K562 (cell line): ENCODE measurements around the gene GALNT18. TPM values are rescaled to one million over a fixed set of nuclear protein-coding genes. Genes with fewer than 3 reads are reported as not detected.

Experiments
- HDAC2 ChIP-seq: fragments of 450-650 bp; IDR thresholded peaks from 2 replicates; pipeline ENCODE4 v1.6.1; 2016; ENCODE audit warnings: mild to moderate bottlenecking
- IRF2 ChIP-seq: sonication (generic); formaldehyde crosslinking; IDR thresholded peaks from 2 replicates; pipeline ENCODE4 v1.8.1; 2022; ENCODE audit warnings: mild to moderate bottlenecking, missing genetic modification reagents
- MXI1 ChIP-seq: IDR thresholded peaks from 2 replicates; pipeline ENCODE4 v1.6.1; 2011; ENCODE audit warnings: low read depth, mild to moderate bottlenecking, improper control_type of control experiment, low read length
- NRF1 ChIP-seq, 2 experiments: fragments of 450-650 bp; IDR thresholded peaks in 1 of 2; conservative IDR thresholded peaks in 1 of 2; 2 replicates each; pipeline ENCODE4 v1.6.1; 2014; ENCODE audit warnings: mild to moderate bottlenecking in 2 of 2
- SP1 ChIP-seq: sonication (generic); formaldehyde crosslinking; IDR thresholded peaks from 2 replicates; pipeline ENCODE4 v1.8.1; 2022; ENCODE audit warnings: mild to moderate bottlenecking, missing genetic modification reagents
- TCF3 ChIP-seq: sonication (generic); formaldehyde crosslinking; IDR thresholded peaks from 2 replicates; pipeline ENCODE4 v1.4.0; 2020; ENCODE audit warnings: mild to moderate bottlenecking, missing genetic modification reagents
- XRCC5 ChIP-seq: fragments of 200-400 bp; formaldehyde crosslinking; IDR thresholded peaks from 2 replicates; pipeline ENCODE4 v1.6.1; 2017; ENCODE audit warnings: low read depth, mild to moderate bottlenecking, low read length
- ZNF143 ChIP-seq: sonication (generic); formaldehyde crosslinking; IDR thresholded peaks from 2 replicates; pipeline ENCODE4 v1.9.0; 2022; ENCODE audit warnings: mild to moderate bottlenecking, missing genetic modification reagents
- ZNF408 ChIP-seq: fragments of 250-450 bp; sonication (Bioruptor Pico); IDR thresholded peaks from 2 replicates; pipeline ENCODE4 v1.4.0; 2020; ENCODE audit warnings: low read depth, mild to moderate bottlenecking, moderate library complexity
- polyA plus RNA-seq, 8 experiments: library from polyadenylated mRNA; depleted of rRNA in 4 of 8; stranded (reverse) in 5 of 8; unstranded in 3 of 8; fragments of >200 nt; fragmentation: Nextera tagmentation in 2 of 8; fragmentation: Illumina TruSeq in 1 of 8; extraction: Ambion mirVana in 2 of 8; extraction: Trizol in 1 of 8; gene quantifications; 2 replicates each; pipeline versions ENCODE4 v1.2.1 to v1.2.3, GENCODE V29; 2011 to 2014; ENCODE audit warnings: inconsistent platforms in 1 of 8, missing spikeins in 1 of 8
- total RNA-seq, 7 experiments: library from RNA; depleted of rRNA in 6 of 7; stranded (reverse); fragments of >200 nt in 6 of 7; fragmentation: Illumina TruSeq in 2 of 7; extraction: Trizol in 2 of 7; gene quantifications; 2 replicates each; pipeline versions ENCODE4 v1.2.1 to v1.2.3, GENCODE V29; 2011 to 2021; ENCODE audit warnings: low replicate concordance in 1 of 7
- TF ChIP-seq, protein P1 (sequence below): sonication (generic); formaldehyde crosslinking; IDR thresholded peaks from 2 replicates; pipeline ENCODE4 v1.8.0; 2022; ENCODE audit warnings: mild to moderate bottlenecking, missing genetic modification reagents, borderline replicate concordance
- TF ChIP-seq, protein P2 (sequence below): fragments of 250-450 bp; sonication (Bioruptor Pico); IDR thresholded peaks from 2 replicates; pipeline ENCODE4 v1.5.0; 2021
- TF ChIP-seq, protein P3 (sequence below): sonication (generic); formaldehyde crosslinking; IDR thresholded peaks from 2 replicates; pipeline ENCODE4 v1.8.0; 2022; ENCODE audit warnings: mild to moderate bottlenecking, missing genetic modification reagents
- TF ChIP-seq, protein P4 (sequence below): fragments of 450-650 bp; IDR thresholded peaks from 2 replicates; pipeline ENCODE4 v1.6.1; 2016; ENCODE audit warnings: antibody characterized with exemption
- TF ChIP-seq, protein P5 (sequence below): fragments of 200-800 bp; sonication (Bioruptor generic); IDR thresholded peaks from 2 replicates; pipeline ENCODE4 v1.6.1; 2017; ENCODE audit warnings: missing genetic modification characterization, missing compliant biosample characterization

Gene GALNT18
- total and polyA plus RNA-seq, 9 of the 15 experiments (the other 6 are each of a cell fraction or from before 2014, with no cell fraction given) = not detected

DNA sequence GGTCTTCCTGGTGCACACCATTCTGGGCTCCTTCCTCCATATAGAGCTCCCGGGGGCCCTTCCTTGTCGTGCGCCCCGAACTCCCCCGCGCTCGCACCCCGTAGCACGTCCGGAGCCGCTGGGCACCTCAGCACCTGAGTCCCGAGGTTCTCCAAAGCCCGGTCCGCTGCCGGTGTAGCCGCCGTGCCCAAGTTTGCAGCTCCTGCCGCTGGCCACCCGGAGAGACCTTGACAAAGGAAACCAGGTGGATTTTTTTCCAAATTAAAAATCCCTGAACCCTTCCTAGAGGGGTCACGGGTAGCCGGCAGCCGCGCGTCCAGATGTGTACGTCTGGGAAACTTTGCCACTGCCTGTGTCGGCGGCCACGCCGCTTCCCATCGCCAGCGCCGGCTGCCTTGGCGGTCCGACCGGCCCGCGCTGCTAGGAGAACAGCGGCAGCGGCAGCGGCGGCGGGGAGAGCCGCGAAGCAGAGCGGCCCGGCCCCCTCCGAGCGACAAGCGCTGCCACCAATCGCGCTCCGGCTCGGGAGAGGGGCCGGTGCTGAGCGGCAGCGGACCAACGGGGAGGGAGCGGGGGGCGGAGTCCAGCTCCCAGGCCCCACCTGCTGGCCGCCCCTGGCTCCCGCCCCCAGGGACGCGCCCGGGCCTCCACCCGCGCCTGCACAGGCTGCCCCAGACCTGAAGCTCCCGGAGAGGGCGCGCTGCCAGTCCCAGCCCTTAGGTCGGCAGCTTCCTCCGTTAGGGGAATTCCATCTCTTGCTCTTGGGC lies at the start of gene GALNT18 (continued):
- TF ChIP-seq XRCC5 (no peak), MXI1 (no peak), ZNF143 (CRISPR knock-in tag) (no peak), TCF3 (CRISPR knock-in tag) (no peak), HDAC2 (no peak), NRF1 (conservative IDR thresholded peaks at IDR 0.05 in 1 of 2, IDR thresholded peaks at IDR 0.05 in 1 of 2) (peak; percentile 75 to 77), SP1 (CRISPR knock-in tag) (peak; percentile 60; the same call in 1 of the 2 replicates), ZNF408 (CRISPR knock-in tag) (no peak), IRF2 (CRISPR knock-in tag) (no peak)
- TF ChIP-seq, protein P1, sequence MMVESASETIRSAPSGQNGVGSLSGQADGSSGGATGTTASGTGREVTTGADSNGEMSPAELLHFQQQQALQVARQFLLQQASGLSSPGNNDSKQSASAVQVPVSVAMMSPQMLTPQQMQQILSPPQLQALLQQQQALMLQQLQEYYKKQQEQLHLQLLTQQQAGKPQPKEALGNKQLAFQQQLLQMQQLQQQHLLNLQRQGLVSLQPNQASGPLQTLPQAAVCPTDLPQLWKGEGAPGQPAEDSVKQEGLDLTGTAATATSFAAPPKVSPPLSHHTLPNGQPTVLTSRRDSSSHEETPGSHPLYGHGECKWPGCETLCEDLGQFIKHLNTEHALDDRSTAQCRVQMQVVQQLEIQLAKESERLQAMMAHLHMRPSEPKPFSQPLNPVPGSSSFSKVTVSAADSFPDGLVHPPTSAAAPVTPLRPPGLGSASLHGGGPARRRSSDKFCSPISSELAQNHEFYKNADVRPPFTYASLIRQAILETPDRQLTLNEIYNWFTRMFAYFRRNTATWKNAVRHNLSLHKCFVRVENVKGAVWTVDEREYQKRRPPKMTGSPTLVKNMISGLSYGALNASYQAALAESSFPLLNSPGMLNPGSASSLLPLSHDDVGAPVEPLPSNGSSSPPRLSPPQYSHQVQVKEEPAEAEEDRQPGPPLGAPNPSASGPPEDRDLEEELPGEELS = no peak
- TF ChIP-seq, protein P2, sequence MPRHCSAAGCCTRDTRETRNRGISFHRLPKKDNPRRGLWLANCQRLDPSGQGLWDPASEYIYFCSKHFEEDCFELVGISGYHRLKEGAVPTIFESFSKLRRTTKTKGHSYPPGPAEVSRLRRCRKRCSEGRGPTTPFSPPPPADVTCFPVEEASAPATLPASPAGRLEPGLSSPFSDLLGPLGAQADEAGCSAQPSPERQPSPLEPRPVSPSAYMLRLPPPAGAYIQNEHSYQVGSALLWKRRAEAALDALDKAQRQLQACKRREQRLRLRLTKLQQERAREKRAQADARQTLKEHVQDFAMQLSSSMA = no peak
- TF ChIP-seq, protein P3, sequence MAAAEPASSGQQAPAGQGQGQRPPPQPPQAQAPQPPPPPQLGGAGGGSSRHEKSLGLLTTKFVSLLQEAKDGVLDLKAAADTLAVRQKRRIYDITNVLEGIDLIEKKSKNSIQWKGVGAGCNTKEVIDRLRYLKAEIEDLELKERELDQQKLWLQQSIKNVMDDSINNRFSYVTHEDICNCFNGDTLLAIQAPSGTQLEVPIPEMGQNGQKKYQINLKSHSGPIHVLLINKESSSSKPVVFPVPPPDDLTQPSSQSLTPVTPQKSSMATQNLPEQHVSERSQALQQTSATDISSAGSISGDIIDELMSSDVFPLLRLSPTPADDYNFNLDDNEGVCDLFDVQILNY (CRISPR knock-in tag) = no peak
- TF ChIP-seq, protein P4, sequence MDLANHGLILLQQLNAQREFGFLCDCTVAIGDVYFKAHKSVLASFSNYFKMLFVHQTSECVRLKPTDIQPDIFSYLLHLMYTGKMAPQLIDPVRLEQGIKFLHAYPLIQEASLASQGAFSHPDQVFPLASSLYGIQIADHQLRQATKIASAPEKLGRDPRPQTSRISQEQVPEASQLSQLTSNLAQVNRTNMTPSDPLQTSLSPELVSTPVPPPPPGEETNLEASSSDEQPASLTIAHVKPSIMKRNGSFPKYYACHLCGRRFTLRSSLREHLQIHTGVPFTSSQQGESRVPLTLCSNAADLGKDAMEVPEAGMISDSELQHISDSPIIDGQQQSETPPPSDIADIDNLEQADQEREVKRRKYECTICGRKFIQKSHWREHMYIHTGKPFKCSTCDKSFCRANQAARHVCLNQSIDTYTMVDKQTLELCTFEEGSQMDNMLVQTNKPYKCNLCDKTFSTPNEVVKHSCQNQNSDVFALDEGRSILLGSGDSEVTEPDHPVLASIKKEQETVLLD = no peak
- TF ChIP-seq, protein P5, sequence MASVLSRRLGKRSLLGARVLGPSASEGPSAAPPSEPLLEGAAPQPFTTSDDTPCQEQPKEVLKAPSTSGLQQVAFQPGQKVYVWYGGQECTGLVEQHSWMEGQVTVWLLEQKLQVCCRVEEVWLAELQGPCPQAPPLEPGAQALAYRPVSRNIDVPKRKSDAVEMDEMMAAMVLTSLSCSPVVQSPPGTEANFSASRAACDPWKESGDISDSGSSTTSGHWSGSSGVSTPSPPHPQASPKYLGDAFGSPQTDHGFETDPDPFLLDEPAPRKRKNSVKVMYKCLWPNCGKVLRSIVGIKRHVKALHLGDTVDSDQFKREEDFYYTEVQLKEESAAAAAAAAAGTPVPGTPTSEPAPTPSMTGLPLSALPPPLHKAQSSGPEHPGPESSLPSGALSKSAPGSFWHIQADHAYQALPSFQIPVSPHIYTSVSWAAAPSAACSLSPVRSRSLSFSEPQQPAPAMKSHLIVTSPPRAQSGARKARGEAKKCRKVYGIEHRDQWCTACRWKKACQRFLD (CRISPR knock-in tag) = no peak
